GM21717 (cell line): ENCODE data around the gene PGS1.
"Not testable (repeated sequence)": the region's sequence is repeated elsewhere in the genome, so short reads cannot be mapped to it uniquely, and the experiment has no call there.

ENCODE experiments used
- ATAC-seq: cut with Tn5 transposase; IDR thresholded peaks from one replicate; pipeline ENCODE4 v1.9.1; 2021; ENCODE audit warnings: mild to moderate bottlenecking, moderate library complexity; ENCODE audit not compliant: unreplicated experiment

The PGS1 gene

GRCh38 chr17:78438694-78439325, 60.4 kb downstream of the PGS1 start:
- ATAC-seq: no peak

GRCh38 chr17:78441271-78441971, 63.0 kb downstream of the PGS1 start:
- no peak for ATAC-seq

- ATAC-seq: no peak
These were observed 64.3 kb downstream of the PGS1 start for GRCh38 chr17:78442648-78443218.

GRCh38 chr17:78444392-78444791, 65.9 kb downstream of the PGS1 start:
- no peak for ATAC-seq

GRCh38 chr17:78446833-78447232, 68.4 kb downstream of the PGS1 start:
- no peak for ATAC-seq

- ATAC-seq: no peak
These were observed 70.0 kb downstream of the PGS1 start for GRCh38 chr17:78448356-78448993.

- ATAC-seq: no peak
These were observed 71.6 kb downstream of the PGS1 start for GRCh38 chr17:78449983-78450595.

- no peak for ATAC-seq
These were observed 72.4 kb downstream of the PGS1 start for GRCh38 chr17:78450696-78451345.

GRCh38 chr17:78451753-78452152, 73.3 kb downstream of the PGS1 start:
- ATAC-seq: no peak

- ATAC-seq: no peak
These were observed 75.9 kb downstream of the PGS1 start for GRCh38 chr17:78454346-78454745.

GRCh38 chr17:78458091-78458490, 79.6 kb downstream of the PGS1 start:
- no peak for ATAC-seq

GRCh38 chr17:78458736-78459335, 80.4 kb downstream of the PGS1 start:
- no peak for ATAC-seq

GRCh38 chr17:78459696-78460095, 81.2 kb downstream of the PGS1 start:
- no peak for ATAC-seq

GRCh38 chr17:78460176-78460675, 81.8 kb downstream of the PGS1 start:
- ATAC-seq: no peak

- ATAC-seq: no peak
These were observed 82.7 kb downstream of the PGS1 start for GRCh38 chr17:78460951-78461798.

- no peak for ATAC-seq
These were observed 83.3 kb downstream of the PGS1 start for GRCh38 chr17:78461799-78462053.

- ATAC-seq: no peak
These were observed 83.7 kb downstream of the PGS1 start for GRCh38 chr17:78462148-78462547.

- not testable (repeated sequence) for ATAC-seq
These were observed 87.8 kb downstream of the PGS1 start for GRCh38 chr17:78466109-78466785.
